B cell (primary cell): ENCODE results near the gene AKAP9. TPM values are rescaled to one million over a fixed set of nuclear protein-coding genes. Genes with fewer than 3 reads are reported as not detected.
"Not testable (repeated sequence)": the region's sequence is repeated elsewhere in the genome, so short reads cannot be mapped to it uniquely, and the experiment has no call there.

ENCODE experiments used
- ATAC-seq: fragments of 200-7000 bp; cut with Tn5 transposase; one replicate; pipeline ENCODE4 v1.10.0; 2021; ENCODE audit warnings: low read depth, mild to moderate bottlenecking, moderate number of reproducible peaks, moderate library complexity
- CTCF ChIA-PET: fragments of 350-600 bp; sonication (Branson Sonifier 250); formaldehyde crosslinking; loops from one replicate; lab custom pipeline; 2021; ENCODE audit warnings: antibody characterized with exemption, inconsistent platforms; lab: Charles Lee
- POLR2A ChIA-PET: fragments of 350-600 bp; sonication (Branson Sonifier 250); formaldehyde crosslinking; loops from one replicate; lab custom pipeline; 2021; ENCODE audit warnings: antibody characterized with exemption; lab: Charles Lee
- DNase-seq: peaks from one replicate; pipeline ENCODE4 v3.0.0; 2013
- H2AFZ ChIP-seq: 2 replicates; pipeline ENCODE4 v1.6.1; 2012; ENCODE audit warnings: mild to moderate bottlenecking, low read depth, low read length; ENCODE audit not compliant: insufficient read depth, poor library complexity, severe bottlenecking
- H3K27ac ChIP-seq, 2 donors: 1 replicate in 1 of 2; 2 replicates in 1 of 2; pipeline ENCODE4 v1.5.1; 2012 to 2013; ENCODE audit warnings: low read length in 2 of 2, mild to moderate bottlenecking in 2 of 2, moderate library complexity in 1 of 2
- H3K27me3 ChIP-seq, 4 experiments: fragments of 200-600 bp in 1 of 4; sonication (generic) in 1 of 4; replicated peaks in 1 of 4; 1 replicate in 2 of 4; 2 replicates in 2 of 4; pipeline versions ENCODE4 v1.6.1 to v1.7.0; 2013 to 2016; ENCODE audit warnings: low read length in 3 of 4, mild to moderate bottlenecking in 2 of 4, mixed read lengths in 1 of 4, moderate library complexity in 1 of 4; ENCODE audit not compliant: insufficient read depth in 4 of 4, control insufficient read depth in 3 of 4; ENCODE audit errors: control extremely low read depth in 1 of 4
- H3K36me3 ChIP-seq, 2 experiments: replicated peaks in 1 of 2; 1 replicate in 1 of 2; 2 replicates in 1 of 2; pipeline versions ENCODE4 v1.6.1 to v1.7.1; 2013; ENCODE audit warnings: low read length in 1 of 2; ENCODE audit not compliant: insufficient read depth in 2 of 2, control insufficient read depth in 1 of 2; ENCODE audit errors: control extremely low read depth in 1 of 2, extremely low read depth in 1 of 2
- H3K4me1 ChIP-seq, 2 donors: fragments of 200-600 bp in 1 of 2; sonication (generic) in 1 of 2; 1 replicate in 1 of 2; 2 replicates in 1 of 2; pipeline versions ENCODE4 v1.5.1 to v1.6.1; 2013 to 2017; ENCODE audit warnings: low read length in 2 of 2; ENCODE audit not compliant: control insufficient read depth in 2 of 2, insufficient read depth in 2 of 2
- H3K4me2 ChIP-seq: replicated peaks from 2 replicates; pipeline ENCODE3; 2012; ENCODE audit warnings: mild to moderate bottlenecking, low read depth, low read length; ENCODE audit not compliant: poor library complexity, severe bottlenecking
- H3K4me3 ChIP-seq, 5 experiments: fragments of 200-600 bp in 1 of 5; sonication (generic) in 1 of 5; 1 replicate in 3 of 5; 2 replicates in 2 of 5; pipeline versions ENCODE4 v1.5.1 to v1.7.0; 2011 to 2016; ENCODE audit warnings: low read length in 4 of 5, mild to moderate bottlenecking in 4 of 5, low read depth in 2 of 5, control low read depth in 1 of 5, moderate library complexity in 1 of 5; ENCODE audit not compliant: insufficient read depth in 1 of 5; ENCODE audit errors: control extremely low read depth in 1 of 5, extremely low read depth in 1 of 5
- H3K79me2 ChIP-seq: fragments of 200-600 bp; sonication (generic); one replicate; pipeline ENCODE4 v1.6.0; 2016; ENCODE audit warnings: low read length; ENCODE audit not compliant: control insufficient read depth, insufficient read depth
- H3K9ac ChIP-seq: fragments of 200-600 bp; sonication (generic); 2 replicates; pipeline ENCODE4 v1.6.1; 2017; ENCODE audit warnings: mild to moderate bottlenecking, low read length, moderate library complexity
- H3K9me3 ChIP-seq, 3 donors: one replicate each; pipeline versions ENCODE4 v1.6.1 to v1.7.1; 2013; ENCODE audit warnings: low read length in 2 of 3; ENCODE audit not compliant: control insufficient read depth in 2 of 3, insufficient read depth in 1 of 3; ENCODE audit errors: control extremely low read depth in 1 of 3
- H4K20me1 ChIP-seq: 2 replicates; pipeline ENCODE4 v1.6.0; 2012; ENCODE audit warnings: mild to moderate bottlenecking, low read length; ENCODE audit not compliant: insufficient read depth, control insufficient read depth, poor library complexity, severe bottlenecking
- H3K27ac Mint-ChIP-seq: one replicate; pipeline ENCODE4 v1.8.0; 2021; ENCODE audit warnings: mixed read lengths
- H3K27me3 Mint-ChIP-seq: one replicate; pipeline ENCODE4 v1.8.0; 2021; ENCODE audit warnings: mixed read lengths
- H3K4me1 Mint-ChIP-seq: one replicate; pipeline ENCODE4 v1.8.0; 2021; ENCODE audit warnings: mixed read lengths
- H3K4me3 Mint-ChIP-seq: one replicate; pipeline ENCODE4 v1.8.0; 2021; ENCODE audit warnings: mixed read lengths
- H3K9me3 Mint-ChIP-seq: one replicate; pipeline ENCODE4 v1.8.0; 2022; ENCODE audit warnings: mixed read lengths; ENCODE audit not compliant: insufficient read depth
- CTCF ChIP-seq: fragments of 200-600 bp; IDR thresholded peaks from one replicate; pipeline ENCODE4 v1.8.0; 2022; ENCODE audit warnings: antibody characterized with exemption, mild to moderate bottlenecking
- EZH2 ChIP-seq: IDR thresholded peaks from 2 replicates; pipeline ENCODE4 v1.6.1; 2012; ENCODE audit warnings: borderline replicate concordance, low read depth, mild to moderate bottlenecking, moderate library complexity, low read length; ENCODE audit not compliant: insufficient read depth, poor library complexity, severe bottlenecking
- whole genome bisulfite sequencing: methylation state at CpG from one replicate; pipeline ENCODE4 v1.1.5; 2013; ENCODE audit warnings: missing lambda C conversion rate; ENCODE audit not compliant: insufficient coverage; 5-methylcytosine and 5-hydroxymethylcytosine counted together
- intact Hi-C: fragments of 100-400 bp; cut with micrococcal nuclease; formaldehyde crosslinking; loops from one replicate; pipeline ENCODE4 v1.10.0; 2022
- polyA plus RNA-seq: library from polyadenylated mRNA; depleted of rRNA; stranded (reverse); fragments of >200 nt; gene quantifications from 2 replicates; pipeline ENCODE4 v1.2.3, GENCODE V29; 2012
- total RNA-seq, 2 donors: library from RNA; stranded (reverse); fragments of 120-200 nt in 1 of 2; gene quantifications; 1 replicate in 1 of 2; 2 replicates in 1 of 2; pipeline versions ENCODE4 v1.2.3 to v1.2.4, GENCODE V29; 2013 to 2022

AKAP9 gene
- total and polyA plus RNA-seq, 2 donors (not counting 1 experiment from before 2014, with no cell fraction given) = 19.3 to 106 TPM

- Histone ChIP-seq H3K4me3 (no peak overlapping the region), H3K9ac (no peak overlapping the region), H3K36me3 (peaks cover 16 to 33% of the 10 kb centered on the region in 2 experiments), H3K27me3 (no peaks in the 10 kb centered on the region), H3K27ac (no peak overlapping the region), H3K4me1 (no peaks in the 10 kb centered on the region), H4K20me1 (no peaks in the 10 kb centered on the region), H3K9me3 (no peaks in the 10 kb centered on the region), H2AFZ (no peak overlapping the region), H3K4me2 (no peak overlapping the region), H3K79me2 (no peaks in the 10 kb centered on the region)
- Mint-ChIP-seq H3K27me3 (no peaks in the 10 kb centered on the region), H3K4me1 (no peaks in the 10 kb centered on the region), H3K9me3 (no peaks in the 10 kb centered on the region), H3K4me3 (no peak overlapping the region), H3K27ac (no peak overlapping the region)
- intact Hi-C loops = no loop called here
- no peak for TF ChIP-seq EZH2
- TF ChIP-seq CTCF = no peak
- ChIA-PET POLR2A (no interaction called here), CTCF (no interaction called here)
- DNase-seq = no peak
- 80% methylated on average over 1 of the region's 4 CpGs for WGBS
- no peak for ATAC-seq
Observed at GRCh38 chr7:92075455-92076158, 134.9 kb downstream of the AKAP9 start.

GRCh38 chr7:92076509-92076908 is 135.8 kb downstream of the AKAP9 start:
- DNase-seq (no peak), ATAC-seq (no peak)
- WGBS = no CpG with 5 or more reads among the region's 1 CpG
- ChIA-PET POLR2A (no interaction called here), CTCF (no interaction called here)
- H3K9ac ChIP-seq = no peak overlapping the region
- intact Hi-C loops = no loop called here
- no peaks in the 10 kb centered on the region for H4K20me1 ChIP-seq
- H3K36me3 ChIP-seq = peaks cover 11 to 33% of the 10 kb centered on the region in 2 experiments
- H3K79me2 ChIP-seq = no peaks in the 10 kb centered on the region
- Mint-ChIP-seq H3K27ac (no peak overlapping the region), H3K27me3 (no peaks in the 10 kb centered on the region), H3K4me1 (no peaks in the 10 kb centered on the region), H3K9me3 (no peaks in the 10 kb centered on the region), H3K4me3 (no peak overlapping the region)
- H3K9me3 ChIP-seq = no peaks in the 10 kb centered on the region
- no peak overlapping the region for H3K27ac ChIP-seq
- TF ChIP-seq EZH2 = no peak
- TF ChIP-seq CTCF = no peak
- H3K27me3 ChIP-seq = no peaks in the 10 kb centered on the region
- no peak overlapping the region for H2AFZ ChIP-seq
- H3K4me2 ChIP-seq = no peak overlapping the region
- no peaks in the 10 kb centered on the region for H3K4me1 ChIP-seq
- H3K4me3 ChIP-seq = no peak overlapping the region

- H3K9ac ChIP-seq, H3K4me3 ChIP-seq, H2AFZ ChIP-seq, H4K20me1 ChIP-seq, POLR2A ChIA-PET, H3K27ac ChIP-seq, H3K9me3 ChIP-seq, H3K27me3 Mint-ChIP-seq, ATAC-seq, H3K27ac Mint-ChIP-seq, H3K4me1 ChIP-seq, H3K9me3 Mint-ChIP-seq, H3K79me2 ChIP-seq, H3K4me2 ChIP-seq, intact Hi-C loops, H3K4me1 Mint-ChIP-seq, DNase-seq, H3K27me3 ChIP-seq, CTCF ChIA-PET, H3K4me3 Mint-ChIP-seq: not testable (repeated sequence)
- WGBS = no CpG with 5 or more reads among the region's 6 CpGs
- peaks cover 14 to 43% of the 10 kb centered on the region in 2 experiments for H3K36me3 ChIP-seq
Observed at GRCh38 chr7:92083922-92084321, 143.3 kb downstream of the AKAP9 start.
